Measurements from ENCODE around the gene TAS2R20. TPM values are rescaled to one million over a fixed set of nuclear protein-coding genes. Genes with fewer than 3 reads are reported as not detected.

TAS2R20 gene
- total and polyA plus RNA-seq, 12 donors = 0.13 to 0.64 (median 0.38) TPM

GRCh38 chr12:10956085-10956484 is 42.0 kb downstream of the TAS2R20 start:
- intact Hi-C loops (cut with DNase I) = loop anchor here in 3 of 10 donors (10.0 kb wide), 2 partner anchors 219 to 249 kb away; partner anchors contain the start of gene SMIM10L1 (in 2 of the 3)
- TF ChIP-seq CTCF (IDR thresholded peaks at IDR 0.05) = no peak
- Histone ChIP-seq H3K4me1 (peaks cover 0 to 4% (median 0%) of the 10 kb centered on the region in 9 donors), H3K9me3 (peaks cover 0 to 35% (median 3%) of the 10 kb centered on the region in 11 donors), H3K36me3 (no peaks in the 10 kb centered on the region), H3K27me3 (no peaks in the 10 kb centered on the region), H3K27ac (no peak overlapping the region), H3K4me3 (no peak overlapping the region)
- DNase-seq = no peak
- no peak for ATAC-seq

GRCh38 chr12:10952645-10953044 is 45.5 kb downstream of the TAS2R20 start:
- peaks cover 0 to 4% (median 0%) of the 10 kb centered on the region in 9 donors for H3K36me3 ChIP-seq
- H3K4me1 ChIP-seq = peaks cover 0 to 4% (median 0%) of the 10 kb centered on the region in 9 donors
- H3K27me3 ChIP-seq = no peaks in the 10 kb centered on the region
- peak in 7 of 8 donors; percentile 71 to 100 (median 87) for ATAC-seq
- H3K27ac ChIP-seq = no peak overlapping the region
- intact Hi-C loops (cut with DNase I) = loop anchor here in 3 of 10 donors (10.0 kb wide), 2 partner anchors 222 to 252 kb away; partner anchors contain the start of gene SMIM10L1 (in 2 of the 3)
- 65 to 67% methylated on average over 4 of the region's 4 CpGs for WGBS, 2 donors
- peaks cover 0 to 35% (median 3%) of the 10 kb centered on the region in 11 donors for H3K9me3 ChIP-seq
- TF ChIP-seq CTCF (IDR thresholded peaks at IDR 0.05) = no peak
- no peak overlapping the region for H3K4me3 ChIP-seq
- peak; percentile 11 to 23 for DNase-seq

Other genes with a start within 250 kb of the TAS2R20 start
- not detected for gene TAS2R7, start 195.7 kb downstream of the TAS2R20 start, total RNA-seq
- not detected for gene TAS2R7, start 195.7 kb downstream of the TAS2R20 start, polyA plus RNA-seq
- not detected for gene TAS2R8, start 191.0 kb downstream of the TAS2R20 start, total RNA-seq
- gene TAS2R8, start 191.0 kb downstream of the TAS2R20 start, polyA plus RNA-seq = not detected
- gene TAS2R9, start 188.1 kb downstream of the TAS2R20 start, total RNA-seq = not detected
- not detected for gene TAS2R9, start 188.1 kb downstream of the TAS2R20 start, polyA plus RNA-seq
- gene TAS2R10, start 171.9 kb downstream of the TAS2R20 start, total RNA-seq = under 1 TPM in 6 of 10 donors, not detected in 4; 0.23 to 0.47 (median 0.29) TPM
- under 1 TPM; 0.04 to 0.37 TPM for gene TAS2R10, start 171.9 kb downstream of the TAS2R20 start, polyA plus RNA-seq
- 1 to 10 TPM; 1.4 to 4.2 (median 1.9) TPM for gene PRR4, start 148.8 kb downstream of the TAS2R20 start, total RNA-seq
- 10 to 100 TPM in 1 of 2 donors, 1 to 10 TPM in 1; 2.6 to 11.8 TPM for gene PRR4, start 148.8 kb downstream of the TAS2R20 start, polyA plus RNA-seq
- gene PRH1, start 114.0 kb downstream of the TAS2R20 start, total RNA-seq = 10 to 100 TPM in 1 of 10 donors, 1 to 10 TPM in 9; 6.3 to 11.7 (median 7.0) TPM
- gene PRH1, start 114.0 kb downstream of the TAS2R20 start, polyA plus RNA-seq = 1 to 10 TPM; 2.4 TPM
- gene TAS2R13, start 88.7 kb downstream of the TAS2R20 start, total RNA-seq = 1 to 10 TPM in 1 of 10 donors, under 1 TPM in 9; 0.28 to 1.1 (median 0.46) TPM
- gene TAS2R13, start 88.7 kb downstream of the TAS2R20 start, polyA plus RNA-seq = under 1 TPM; 0.04 to 0.15 TPM
- gene PRH2, start 69.1 kb downstream of the TAS2R20 start, total RNA-seq = not detected
- gene PRH2, start 69.1 kb downstream of the TAS2R20 start, polyA plus RNA-seq = not detected
- gene TAS2R14, start 59.0 kb downstream of the TAS2R20 start, total RNA-seq = 1 to 10 TPM in 4 of 10 donors, under 1 TPM in 6; 0.64 to 1.6 (median 0.91) TPM
- gene TAS2R14, start 59.0 kb downstream of the TAS2R20 start, polyA plus RNA-seq = 1 to 10 TPM in 1 of 2 donors, under 1 TPM in 1; 0.30 to 1.7 TPM
- gene TAS2R50, start 11.4 kb downstream of the TAS2R20 start, total RNA-seq = under 1 TPM in 7 of 10 donors, not detected in 3; 0.24 to 0.88 (median 0.59) TPM
- not detected for gene TAS2R50, start 11.4 kb downstream of the TAS2R20 start, polyA plus RNA-seq
- 1 to 10 TPM in 2 of 10 donors, under 1 TPM in 8; 0.25 to 1.2 (median 0.77) TPM for gene TAS2R19, start 24.3 kb upstream of the TAS2R20 start, total RNA-seq
- under 1 TPM; 0.12 to 0.59 TPM for gene TAS2R19, start 24.3 kb upstream of the TAS2R20 start, polyA plus RNA-seq
- 1 to 10 TPM in 1 of 10 donors, under 1 TPM in 9; 0.38 to 1.6 (median 0.84) TPM for gene TAS2R31, start 33.1 kb upstream of the TAS2R20 start, total RNA-seq
- gene TAS2R31, start 33.1 kb upstream of the TAS2R20 start, polyA plus RNA-seq = under 1 TPM; 0.12 to 0.29 TPM
- gene TAS2R46, start 64.0 kb upstream of the TAS2R20 start, total RNA-seq = under 1 TPM in 7 of 10 donors, not detected in 3; 0.28 to 0.93 (median 0.51) TPM
- not detected for gene TAS2R46, start 64.0 kb upstream of the TAS2R20 start, polyA plus RNA-seq
- gene TAS2R43, start 94.0 kb upstream of the TAS2R20 start, total RNA-seq = under 1 TPM in 4 of 10 donors, not detected in 6; 0.28 to 0.53 (median 0.31) TPM
- not detected for gene TAS2R43, start 94.0 kb upstream of the TAS2R20 start, polyA plus RNA-seq
- 1 to 10 TPM in 5 of 10 donors, under 1 TPM in 5; 0.60 to 1.5 (median 1.0) TPM for gene TAS2R30, start 136.3 kb upstream of the TAS2R20 start, total RNA-seq
- gene TAS2R30, start 136.3 kb upstream of the TAS2R20 start, polyA plus RNA-seq = not detected
- gene SMIM10L1, start 172.9 kb upstream of the TAS2R20 start, total RNA-seq = 10 to 100 TPM; 14.0 to 23.7 (median 19.3) TPM
- gene SMIM10L1, start 172.9 kb upstream of the TAS2R20 start, polyA plus RNA-seq = 10 to 100 TPM; 12.5 to 26.2 TPM
- not detected for gene TAS2R42, start 188.6 kb upstream of the TAS2R20 start, total RNA-seq
- not detected for gene TAS2R42, start 188.6 kb upstream of the TAS2R20 start, polyA plus RNA-seq